ENCODE data around the gene ADAMTSL2. TPM values are rescaled to one million over a fixed set of nuclear protein-coding genes. Genes with fewer than 3 reads are reported as not detected.

The ADAMTSL2 gene
- total RNA-seq, 2 experiments from 2014 or later, result 0.11 to 0.25 TPM

- Mint-ChIP-seq H3K36me3 (ENCODE audit: low read depth) (no peaks in the 10 kb centered on the region), H3K27ac (no peak overlapping the region), H3K27me3 (peaks cover 2% of the 10 kb centered on the region), H3K4me1 (ENCODE audit: low read depth) (peaks cover 8% of the 10 kb centered on the region), H3K4me3 (no peak overlapping the region), H3K9me3 (peaks cover 10% of the 10 kb centered on the region)
- intact Hi-C loops (cut with micrococcal nuclease), result loop anchor here (10.0 kb wide), 1 partner anchor 123 kb away; no protein-coding TSS in a partner anchor
- no peak for ATAC-seq
- ChIA-PET CTCF (interaction anchor here (0.5 to 1.4 kb wide), 2 partner anchors 125 to 203 kb away, joined by 3 read pairs; no protein-coding TSS in a partner anchor), POLR2A (no interaction called here)
- no peak for DNase-seq
- no peak for TF ChIP-seq CTCF (IDR thresholded peaks at IDR 0.05)
Observed at GRCh38 chr9:133601746-133602145, 67.2 kb downstream of the ADAMTSL2 start.

- POLR2A ChIA-PET, result no interaction called here
- Mint-ChIP-seq H3K4me1 (ENCODE audit: low read depth) (peaks cover 8% of the 10 kb centered on the region), H3K4me3 (no peak overlapping the region), H3K36me3 (ENCODE audit: low read depth) (no peaks in the 10 kb centered on the region), H3K9me3 (peaks cover 5% of the 10 kb centered on the region), H3K27me3 (peaks cover 4% of the 10 kb centered on the region), H3K27ac (no peak overlapping the region)
- intact Hi-C loops (cut with micrococcal nuclease), result loop anchor here (10.0 kb wide), 1 partner anchor 123 kb away; no protein-coding TSS in a partner anchor
- CTCF ChIA-PET, result interaction anchor here (0.5 to 1.4 kb wide), 4 partner anchors 54 to 204 kb away, joined by 3 read pairs; no protein-coding TSS in a partner anchor
- TF ChIP-seq CTCF (IDR thresholded peaks at IDR 0.05), result no peak
- DNase-seq (no peak), ATAC-seq (no peak)
Observed at GRCh38 chr9:133602277-133602676, 67.8 kb downstream of the ADAMTSL2 start.

GRCh38 chr9:133603135-133603927 is 68.8 kb downstream of the ADAMTSL2 start:
- no peak for TF ChIP-seq CTCF (IDR thresholded peaks at IDR 0.05)
- intact Hi-C loops (cut with micrococcal nuclease), result loop anchor here (10.0 kb wide), 1 partner anchor 121 kb away; no protein-coding TSS in a partner anchor
- POLR2A ChIA-PET, result no interaction called here

GRCh38 chr9:133604214-133604613 is 69.7 kb downstream of the ADAMTSL2 start:
- Mint-ChIP-seq H3K27me3 (peaks cover 12% of the 10 kb centered on the region), H3K4me1 (ENCODE audit: low read depth) (peaks cover 8% of the 10 kb centered on the region), H3K36me3 (ENCODE audit: low read depth) (no peaks in the 10 kb centered on the region), H3K4me3 (no peak overlapping the region), H3K27ac (no peak overlapping the region), H3K9me3 (no peaks in the 10 kb centered on the region)
- POLR2A ChIA-PET, result no interaction called here
- peak; percentile 88 for ATAC-seq
- CTCF ChIA-PET, result interaction anchor here (0.7 to 3.1 kb wide), 6 partner anchors 31 to 178 kb away, joined by 3 to 15 read pairs (median 4); no protein-coding TSS in a partner anchor
- intact Hi-C loops (cut with micrococcal nuclease), result loop anchor here (10.0 kb wide), 1 partner anchor 121 kb away; no protein-coding TSS in a partner anchor
- peak; percentile 75 for DNase-seq
- peak; percentile 56 for TF ChIP-seq CTCF (IDR thresholded peaks at IDR 0.05)

More at GRCh38 chr9:133603135-133603927, 68.8 kb downstream of the ADAMTSL2 start:
- Mint-ChIP-seq H3K27me3 (peaks cover 10% of the 10 kb centered on the region), H3K9me3 (no peaks in the 10 kb centered on the region), H3K4me3 (no peak overlapping the region), H3K36me3 (ENCODE audit: low read depth) (no peaks in the 10 kb centered on the region), H3K4me1 (ENCODE audit: low read depth) (peaks cover 8% of the 10 kb centered on the region), H3K27ac (no peak overlapping the region)
- CTCF ChIA-PET, result interaction anchor here (0.8 to 3.1 kb wide), 8 partner anchors 10 to 140 kb away, joined by 3 to 15 read pairs (median 3); partner anchors contain the start of gene ADAMTSL2
- DNase-seq (no peak), ATAC-seq (no peak)

- H3K36me3 Mint-ChIP-seq (ENCODE audit: low read depth), result no peaks in the 10 kb centered on the region
- TF ChIP-seq CTCF (IDR thresholded peaks at IDR 0.05), result no peak
- H3K4me3 Mint-ChIP-seq, result no peak overlapping the region
- CTCF ChIA-PET, result interaction anchor here (0.6 to 3.1 kb wide), 10 partner anchors 10 to 389 kb away, joined by 3 to 15 read pairs (median 4); no protein-coding TSS in a partner anchor
- DNase-seq, result peak; percentile 14
- ATAC-seq, result peak; percentile 31
- peaks cover 17% of the 10 kb centered on the region for H3K27me3 Mint-ChIP-seq
- H3K27ac Mint-ChIP-seq, result no peak overlapping the region
- POLR2A ChIA-PET, result no interaction called here
- intact Hi-C loops (cut with micrococcal nuclease), result loop anchor here (10.0 kb wide), 1 partner anchor 120 kb away; no protein-coding TSS in a partner anchor
- H3K4me1 Mint-ChIP-seq (ENCODE audit: low read depth), result peaks cover 8% of the 10 kb centered on the region
- no peaks in the 10 kb centered on the region for H3K9me3 Mint-ChIP-seq
Observed at GRCh38 chr9:133604856-133605255, 70.4 kb downstream of the ADAMTSL2 start.

Measured in activated CD8-positive, alpha-beta T cell treated with anti-CD3 and anti-CD28 coated beads for 36 hours (primary cell).